NCI-H128 (cell line): ENCODE results near the gene DCUN1D3.
"Not testable (repeated sequence)": the region's sequence is repeated elsewhere in the genome, so short reads cannot be mapped to it uniquely, and the experiment has no call there.

Source experiments
- DNase-seq: peaks from one replicate; lab custom pipeline; 2025; ENCODE audit not compliant: unreplicated experiment; lab: John Stamatoyannopoulos, UW

The DCUN1D3 gene

DNA sequence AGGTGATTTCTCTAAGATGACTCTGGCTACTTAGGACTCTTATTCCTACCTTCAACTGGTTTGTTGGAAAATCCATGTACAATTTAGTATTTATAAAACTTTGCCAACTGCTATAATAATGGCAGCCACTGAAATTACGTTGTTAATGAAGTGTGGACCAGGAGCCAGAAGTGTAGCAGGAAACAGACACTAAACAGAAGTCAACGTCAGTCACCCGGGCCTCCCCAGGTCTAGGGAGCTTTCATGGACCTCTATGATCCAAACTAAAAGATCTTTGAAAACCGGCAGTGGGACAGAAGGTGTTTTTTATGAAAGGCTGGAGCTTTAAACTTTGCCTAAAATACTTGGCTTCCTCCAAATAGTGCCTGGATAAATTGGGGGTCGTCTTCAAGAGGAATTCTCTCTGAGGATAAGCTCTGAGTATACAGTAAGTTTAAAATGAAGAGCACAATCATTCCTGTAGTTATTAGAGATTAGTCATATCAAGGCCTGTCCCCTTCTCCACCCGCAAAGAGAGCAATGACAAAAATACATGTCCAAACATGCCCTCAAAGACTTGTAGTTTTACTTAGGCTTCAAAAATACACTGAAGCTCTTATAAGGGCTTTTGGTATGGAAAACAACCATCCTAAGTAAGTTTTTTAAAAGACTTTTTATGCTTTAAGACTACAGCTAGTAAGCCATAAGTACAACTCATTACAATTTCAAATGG, 34.6 kb downstream of the DCUN1D3 start:
- no peak for DNase-seq

DNA sequence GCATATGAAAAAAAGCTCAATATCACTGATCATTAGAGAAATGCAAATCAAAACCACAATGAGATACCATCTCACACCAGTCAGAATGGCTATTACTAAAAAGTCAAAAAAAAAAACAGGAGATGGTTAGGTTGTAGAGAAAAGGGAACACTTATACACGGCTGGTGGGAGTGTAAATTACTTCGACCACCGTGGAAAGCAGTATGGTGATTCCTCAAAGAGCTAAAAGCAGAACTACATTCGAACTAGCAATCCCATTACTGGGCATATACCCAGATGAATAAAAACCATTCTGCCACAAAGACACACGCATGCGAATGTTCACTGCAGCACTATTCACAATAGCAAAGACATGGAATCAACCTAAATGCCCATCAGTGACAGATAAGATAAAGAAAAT, 35.8 kb downstream of the DCUN1D3 start:
- not testable (repeated sequence) for DNase-seq

DNA sequence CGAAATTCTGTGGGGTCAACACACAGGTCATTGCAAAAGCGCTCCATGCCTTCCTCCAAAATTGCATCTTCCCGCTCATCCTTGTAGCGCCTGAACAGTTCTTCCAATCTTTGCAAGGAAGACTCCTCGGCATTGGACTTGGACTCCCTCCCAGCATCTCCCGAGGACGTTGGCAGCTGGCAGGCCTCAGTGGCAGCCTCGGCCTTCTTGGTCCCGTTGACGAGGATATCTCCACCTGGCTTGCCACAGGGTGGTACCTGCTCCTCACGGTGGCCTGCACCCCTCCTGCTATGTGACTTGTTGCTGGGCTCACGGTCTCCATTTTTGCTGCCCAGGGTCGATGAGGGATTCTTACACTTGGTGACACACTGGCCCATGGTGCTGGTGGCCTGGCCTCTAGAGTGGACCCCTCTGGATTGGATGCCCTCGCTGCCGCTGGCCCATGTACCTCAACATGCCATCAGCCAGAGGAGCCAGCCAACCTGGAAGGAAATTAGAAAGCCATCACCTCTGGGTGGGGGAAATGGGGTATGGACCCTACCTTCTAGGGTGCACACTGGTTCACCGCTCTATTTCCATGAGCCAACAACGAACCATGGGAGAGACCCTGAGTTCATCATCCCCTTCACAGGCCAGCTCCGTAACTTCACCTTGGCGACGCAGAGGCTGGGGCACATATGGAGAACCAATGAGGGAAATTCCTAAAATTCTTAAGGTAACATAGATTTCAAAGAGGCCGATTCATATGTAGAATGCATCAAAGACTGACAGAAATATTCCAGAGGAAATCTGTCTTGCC, 37.8 kb downstream of the DCUN1D3 start:
- DNase-seq: no peak

DNA sequence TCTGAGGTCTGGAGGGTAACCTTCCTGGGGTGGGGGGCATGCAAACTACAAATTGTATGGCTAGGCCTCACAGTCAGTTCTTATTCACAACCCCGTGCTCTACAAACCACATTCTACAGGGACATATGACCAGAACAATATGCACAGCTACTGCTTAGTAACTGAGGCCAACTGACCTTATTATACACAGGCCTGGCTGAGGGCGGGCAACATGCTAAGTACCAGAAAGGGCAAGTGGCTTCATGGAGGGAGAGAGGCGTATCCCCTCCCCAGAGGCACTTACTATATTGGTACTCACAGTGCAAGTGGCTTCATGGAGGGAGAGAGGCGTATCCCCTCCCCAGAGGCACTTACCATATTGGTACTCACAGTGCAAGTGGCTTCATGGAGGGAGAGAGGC, 39.2 kb downstream of the DCUN1D3 start:
- not testable (repeated sequence) for DNase-seq

DNA sequence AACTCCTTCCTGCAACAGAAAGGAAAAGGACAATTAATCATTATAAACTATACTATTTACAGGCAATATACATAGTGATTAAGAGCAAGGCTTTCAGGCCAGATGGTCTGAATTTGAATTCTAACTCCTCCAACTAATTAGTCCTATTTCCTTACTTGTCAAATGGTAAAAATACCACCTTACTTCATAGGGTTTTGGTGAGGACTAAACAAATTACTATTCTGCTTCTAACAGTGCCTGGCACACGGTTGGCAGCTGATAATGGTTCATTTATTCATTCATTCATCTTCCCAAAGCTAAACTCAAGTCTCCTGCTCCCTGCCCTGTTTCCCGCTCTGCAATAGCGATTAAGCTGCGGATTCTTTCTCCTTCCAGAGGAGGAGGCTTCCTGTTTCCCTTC, 39.8 kb downstream of the DCUN1D3 start:
- no peak for DNase-seq

DNA sequence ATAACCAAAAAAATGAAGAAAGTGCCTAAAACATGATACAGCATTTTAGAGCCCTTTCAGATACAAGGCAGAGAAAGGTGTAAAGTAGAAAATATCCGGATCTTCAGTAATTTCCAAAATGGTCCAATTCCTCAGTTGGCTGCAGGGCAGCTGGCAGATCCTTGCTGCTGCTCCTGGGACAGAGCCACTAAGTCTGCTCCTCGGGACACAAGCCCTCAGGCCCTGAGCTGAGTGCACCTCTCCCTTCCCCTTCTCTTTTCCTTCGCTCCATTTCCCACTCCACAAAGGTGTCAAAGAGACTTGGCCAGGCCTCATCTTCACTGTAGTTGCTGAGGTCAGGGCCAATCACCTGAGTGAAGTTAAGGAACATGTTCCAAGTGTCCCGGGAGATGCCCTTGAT, 40.5 kb downstream of the DCUN1D3 start:
- DNase-seq: no peak

DNA sequence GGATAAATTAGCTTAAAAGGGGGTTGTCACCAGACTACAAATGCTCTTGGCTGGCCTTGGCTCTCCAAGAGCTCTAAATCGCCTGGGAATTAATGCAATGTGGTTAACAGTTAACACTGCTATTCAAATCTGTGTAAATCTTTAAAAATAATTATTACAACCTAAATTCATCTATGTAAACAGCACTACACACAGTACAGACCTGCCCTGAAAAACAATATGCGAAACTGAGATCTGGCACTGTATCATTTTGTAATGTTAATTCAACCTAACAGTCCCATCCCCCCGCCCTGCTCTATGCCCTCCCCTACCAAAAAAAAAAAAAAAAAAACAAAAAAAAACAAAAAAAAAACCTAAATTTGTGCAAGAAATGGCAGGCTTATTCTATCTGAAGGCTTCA, 40.9 kb downstream of the DCUN1D3 start:
- DNase-seq: no peak

DNA sequence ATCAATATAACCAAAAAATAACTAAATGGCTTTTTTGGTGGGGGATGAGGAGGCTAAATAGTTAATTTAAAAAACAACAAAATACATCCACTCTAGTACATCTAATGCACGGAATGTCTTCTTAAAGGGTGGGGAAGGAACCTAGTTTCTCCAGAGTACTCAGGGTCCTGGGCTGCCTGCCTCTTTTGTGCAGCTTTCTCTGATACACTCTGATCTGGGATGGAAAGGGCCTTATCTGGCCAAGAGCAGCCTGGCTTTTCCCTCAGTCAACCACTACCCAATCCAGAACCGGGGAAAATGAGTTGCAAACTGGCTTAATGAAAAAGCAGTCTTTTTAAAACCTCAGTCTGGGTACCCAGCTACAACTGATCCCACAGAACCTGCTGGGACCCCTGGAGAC, 42.9 kb downstream of the DCUN1D3 start:
- no peak for DNase-seq

DNA sequence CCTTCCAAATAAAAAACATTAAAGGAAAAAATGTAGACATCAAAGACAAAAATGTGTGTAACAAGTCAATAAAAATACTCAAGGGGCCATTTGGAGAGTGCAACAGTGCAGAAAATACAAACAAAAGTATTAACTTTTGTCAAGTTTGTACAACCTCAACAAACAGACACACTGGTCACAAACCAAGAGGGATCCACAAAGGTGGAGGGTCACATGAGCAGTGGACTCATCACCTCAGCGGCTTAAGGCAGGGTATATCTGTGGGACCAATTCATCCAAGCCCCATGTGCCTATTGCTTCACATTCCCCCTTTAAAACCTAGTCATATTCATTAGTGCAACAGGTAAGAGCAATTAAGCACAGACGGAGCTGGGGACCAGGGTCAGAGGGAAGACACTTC, 45.2 kb downstream of the DCUN1D3 start:
- DNase-seq: no peak

DNA sequence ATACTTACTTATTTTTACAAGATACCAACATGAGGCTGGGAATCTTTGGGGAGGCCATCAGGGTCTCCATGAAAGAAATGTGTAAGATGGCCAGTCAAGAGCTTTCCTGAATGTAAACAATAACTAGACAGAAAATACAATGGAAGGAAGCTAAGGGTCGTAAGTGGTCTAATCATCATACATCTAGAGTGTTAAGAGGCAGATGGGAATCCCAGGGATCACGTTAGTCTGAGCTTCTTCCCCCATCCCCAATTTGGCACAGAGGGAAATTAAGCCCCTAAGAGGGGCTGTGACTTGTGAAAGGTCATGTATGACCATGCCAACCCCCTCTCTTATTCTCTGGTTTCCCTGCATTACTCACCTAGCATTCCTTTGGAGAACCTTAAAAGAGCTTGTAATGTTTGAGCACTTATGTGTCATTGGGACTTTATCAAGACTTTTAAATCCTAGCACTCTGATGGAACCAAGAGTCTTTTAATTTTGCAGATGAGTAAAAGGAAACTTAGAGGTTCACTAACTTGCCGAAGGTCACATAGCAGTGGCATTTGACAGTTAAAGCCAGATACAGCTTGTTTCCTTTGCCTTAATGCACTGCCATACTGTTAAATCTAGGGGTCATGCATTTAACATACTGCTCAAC, 46.1 kb downstream of the DCUN1D3 start:
- DNase-seq: no peak

DNA sequence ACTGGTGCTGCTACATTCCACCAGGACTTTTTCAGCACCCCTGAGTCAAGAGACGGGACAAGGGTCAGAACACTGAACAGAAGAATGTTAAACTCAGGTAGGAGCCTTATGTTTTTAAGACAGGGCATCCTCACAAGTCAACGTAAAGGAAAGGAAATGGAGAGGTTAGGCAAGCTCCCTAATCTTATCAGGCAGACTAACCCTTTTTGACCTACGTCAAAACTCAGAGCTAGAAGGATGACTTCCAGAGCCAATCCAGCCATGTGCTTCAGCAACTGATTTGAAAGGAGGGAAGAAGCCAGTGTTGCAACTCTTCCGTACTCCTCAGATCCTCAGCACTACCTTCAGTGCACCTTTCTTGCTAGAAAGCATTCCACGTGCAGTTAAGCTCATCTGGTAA, 47.0 kb downstream of the DCUN1D3 start:
- DNase-seq: no peak

DNA sequence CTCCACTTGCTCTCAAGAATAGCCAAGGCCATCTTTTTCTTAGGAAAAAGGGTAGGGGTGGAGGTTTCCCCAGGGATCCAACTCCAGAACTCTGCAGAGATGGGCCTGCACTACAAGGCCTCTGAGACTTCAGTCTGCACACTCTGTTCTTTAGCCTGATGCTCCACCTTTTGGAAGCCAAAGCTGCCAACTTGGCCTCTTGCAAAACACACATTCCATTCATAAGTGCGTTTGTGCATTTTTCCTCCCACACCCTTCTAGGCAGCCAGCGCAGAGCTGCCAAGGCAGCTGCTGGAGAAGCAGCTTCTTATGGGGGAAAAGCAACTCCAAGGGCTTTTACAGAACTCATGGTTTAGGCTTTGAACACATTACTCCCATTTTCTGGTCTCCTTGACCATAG, 48.6 kb downstream of the DCUN1D3 start:
- no peak for DNase-seq

DNA sequence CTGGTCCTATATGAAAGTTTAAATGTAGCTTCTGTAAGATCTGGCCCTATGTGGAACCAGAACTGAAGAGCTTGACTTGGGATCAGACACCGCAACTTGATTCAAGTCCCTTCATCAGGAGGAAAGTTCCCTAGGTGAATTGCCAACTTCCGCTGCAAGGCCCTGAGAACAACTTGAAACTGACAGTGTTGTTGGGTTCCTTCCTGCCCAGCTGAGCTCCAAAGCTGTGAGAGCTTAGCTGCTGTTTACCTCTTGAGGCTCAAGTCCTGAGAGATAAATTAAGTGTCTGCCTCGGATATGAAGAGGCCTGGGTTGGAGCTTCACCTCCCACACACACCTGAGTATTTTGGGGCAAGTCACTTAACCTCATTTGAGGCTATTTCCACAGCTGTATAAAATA, 49.2 kb downstream of the DCUN1D3 start:
- DNase-seq: no peak

DNA sequence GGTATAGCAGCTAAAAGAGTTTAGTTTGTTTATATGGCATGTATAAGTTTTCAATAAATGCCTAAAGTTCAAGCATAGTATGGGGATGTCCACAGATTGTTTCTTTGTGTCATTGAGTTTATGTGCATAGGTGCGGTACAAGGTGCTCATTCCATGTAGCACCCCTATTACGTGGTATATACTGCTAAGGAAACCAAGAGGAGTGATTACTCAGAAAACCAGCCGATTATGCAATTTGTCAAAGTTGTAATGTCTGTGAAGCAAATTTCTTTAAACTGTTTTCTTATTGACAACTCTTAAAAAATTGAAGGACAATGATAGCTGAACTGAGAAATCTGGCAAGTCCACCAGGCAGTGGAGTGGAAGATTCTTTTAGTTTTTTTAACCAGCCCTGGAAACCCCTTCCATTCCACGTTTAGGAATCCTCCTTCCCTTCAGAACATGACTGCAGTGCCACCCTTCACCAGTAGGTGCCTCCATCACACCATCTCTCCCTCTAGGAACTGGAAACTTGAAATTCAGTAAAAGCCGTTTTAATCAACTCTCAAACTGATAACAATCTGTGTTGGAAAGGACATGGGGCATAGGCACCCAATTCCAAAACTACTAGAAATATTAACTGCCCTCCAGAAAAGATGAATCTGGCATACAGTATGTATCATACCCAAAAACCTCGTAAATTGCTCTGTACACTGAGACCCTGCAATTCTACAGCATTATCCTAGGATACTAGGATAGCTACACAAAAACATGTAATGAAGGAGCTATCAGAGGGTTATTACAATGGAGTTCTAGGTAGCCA, 50.4 kb downstream of the DCUN1D3 start:
- DNase-seq: no peak

DNA sequence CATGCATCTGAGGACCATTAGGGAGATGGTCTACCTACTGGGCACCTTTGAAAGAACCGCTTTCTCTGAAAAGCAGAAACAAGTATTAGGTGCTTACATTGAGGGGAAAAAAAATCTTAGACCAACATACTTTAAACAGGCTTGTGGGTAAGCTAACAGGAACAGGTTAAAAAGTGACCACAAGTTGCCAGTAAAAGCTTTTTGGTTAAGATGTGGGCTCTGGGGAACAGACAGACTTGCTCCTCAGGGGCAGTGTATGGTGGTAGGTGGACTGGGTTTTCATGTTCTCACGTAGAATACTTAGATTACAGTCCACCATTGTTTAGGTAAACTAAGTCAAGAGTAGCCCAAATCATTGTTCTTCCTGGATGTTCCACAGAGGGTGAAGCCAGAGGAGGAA, 52.6 kb downstream of the DCUN1D3 start:
- DNase-seq: no peak

DNA sequence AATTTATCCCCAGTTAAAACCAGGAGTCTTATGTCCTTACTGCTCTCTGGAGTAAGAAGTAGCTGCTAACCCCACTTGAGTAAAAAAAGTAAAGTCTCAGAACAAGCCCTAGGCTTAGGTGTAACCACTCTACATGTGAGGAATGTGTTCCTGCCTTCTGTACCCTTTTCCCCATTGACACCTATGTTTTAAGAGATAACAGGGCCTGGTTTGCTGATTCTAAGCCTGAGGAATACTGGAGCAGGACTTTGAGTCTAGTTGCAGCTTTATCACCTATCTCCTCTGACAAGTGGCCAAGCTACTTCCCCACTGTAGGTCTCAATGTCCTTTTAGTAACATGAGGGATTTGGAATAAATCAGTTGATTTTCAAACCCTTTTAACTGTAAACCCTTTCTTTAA, 53.6 kb downstream of the DCUN1D3 start:
- DNase-seq: no peak

DNA sequence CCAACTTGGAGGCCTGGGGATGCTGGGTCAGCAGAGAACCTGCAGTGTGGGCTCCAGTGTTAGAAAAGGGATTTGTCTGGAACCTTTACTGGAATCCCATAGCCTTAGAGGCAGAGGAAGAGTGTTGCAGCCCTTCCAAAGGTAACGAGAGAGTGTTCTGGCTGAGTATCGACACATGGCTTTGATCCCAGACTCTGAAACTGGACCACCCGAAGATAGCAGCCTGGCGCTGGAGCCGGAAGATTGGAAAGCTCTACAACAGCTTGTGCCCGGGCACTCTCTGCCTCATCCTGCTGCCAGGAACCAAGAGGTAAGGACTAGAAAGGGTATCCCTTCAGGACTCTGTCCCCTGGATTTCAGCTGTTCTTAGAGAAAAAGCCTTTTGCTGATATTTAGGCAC, 54.1 kb downstream of the DCUN1D3 start:
- DNase-seq: no peak

DNA sequence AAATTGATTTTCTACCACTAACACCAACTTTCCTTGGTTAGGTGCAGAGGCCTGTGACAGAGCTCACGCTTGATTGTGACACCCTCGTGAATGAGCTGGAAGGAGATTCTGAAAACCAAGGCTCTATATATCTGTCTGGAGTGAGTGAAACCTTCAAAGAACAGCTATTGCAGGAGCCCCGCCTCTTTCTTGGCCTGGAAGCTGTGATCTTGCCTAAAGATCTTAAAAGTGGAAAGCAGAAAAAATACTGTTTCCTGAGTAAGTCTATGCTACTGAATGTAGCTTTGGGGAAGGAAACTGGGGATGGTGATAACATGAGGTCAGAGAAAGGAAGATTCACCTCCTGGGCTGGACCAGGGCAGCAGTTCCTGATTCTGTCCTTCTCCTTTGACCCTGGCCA, 55.6 kb downstream of the DCUN1D3 start:
- DNase-seq: no peak

DNA sequence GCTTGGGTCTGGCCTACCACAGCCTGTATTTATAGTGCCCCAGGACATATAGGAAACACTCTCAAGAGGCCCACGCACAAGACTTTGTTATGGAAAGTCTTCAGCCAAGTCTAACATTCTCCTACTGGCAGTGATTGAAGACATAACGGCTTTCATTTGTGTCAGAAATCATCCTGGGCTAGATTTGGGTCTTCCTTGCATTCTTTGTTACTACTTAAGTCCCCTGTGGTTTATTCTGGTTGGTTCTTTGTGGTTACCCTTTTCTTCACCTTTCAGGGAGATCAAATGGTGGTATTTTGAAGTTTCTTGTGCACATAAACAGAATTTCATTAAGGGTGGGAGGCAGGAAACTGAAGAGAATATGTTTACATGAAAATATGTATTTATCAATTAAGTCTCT, 56.1 kb downstream of the DCUN1D3 start:
- DNase-seq: no peak

DNA sequence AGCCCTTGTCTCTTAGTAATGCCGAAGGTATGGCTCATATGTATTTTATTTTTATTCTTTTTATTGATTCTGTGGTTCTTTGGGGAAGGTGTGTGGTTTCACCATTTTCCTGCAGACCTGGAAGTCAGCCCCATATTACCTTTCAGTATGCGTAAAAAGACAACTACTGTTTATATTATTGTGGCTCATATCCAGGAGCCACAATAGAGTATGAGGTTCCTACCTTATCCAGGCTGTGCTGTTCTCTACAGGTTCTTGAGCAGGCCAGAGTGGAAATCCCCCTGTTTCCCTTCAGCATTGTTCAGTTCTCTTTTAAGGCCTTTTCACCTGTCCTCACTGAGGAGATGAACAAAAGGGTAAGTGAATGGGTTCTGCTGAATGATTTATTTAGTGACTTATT, 60.7 kb downstream of the DCUN1D3 start:
- no peak for DNase-seq

DNA sequence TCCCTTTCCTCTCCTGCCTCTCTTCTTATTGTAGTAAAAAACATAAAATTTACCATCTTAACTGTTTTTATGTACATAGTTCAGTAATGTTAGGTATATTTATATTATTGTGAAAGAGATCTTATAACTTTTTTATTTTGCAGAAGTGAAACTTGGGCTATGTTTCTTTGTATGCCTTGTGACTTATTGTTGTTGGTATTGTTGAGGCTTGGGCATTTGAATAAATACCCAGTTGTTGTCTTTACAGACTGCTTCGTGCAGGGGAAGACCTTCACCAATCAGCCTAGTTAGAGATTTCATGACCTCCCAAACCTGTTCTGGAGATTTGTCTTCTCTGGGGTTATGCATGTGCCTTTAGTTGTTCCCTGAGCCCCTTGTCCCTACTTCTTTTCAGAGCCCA, 61.9 kb downstream of the DCUN1D3 start:
- no peak for DNase-seq
